ENCODE results near the gene SLC35G3.
A peak's percentile ranks its signal among the peaks of the same experiment; 100 is the strongest.
"Not testable (repeated sequence)": the region's sequence is repeated elsewhere in the genome, so short reads cannot be mapped to it uniquely, and the experiment has no call there.

SLC35G3 gene

GRCh38 chr17:35194001-35194400 lies at the start of gene SLC35G3:
TSS of gene SLC35G3 (minus strand) at chr17:35194393. CDS start at chr17:35194307, 86 bp downstream.
- DNase-seq = not testable (repeated sequence)

- DNase-seq = no peak
These were observed 49.6 kb upstream of the SLC35G3 start for GRCh38 chr17:35243561-35244340.

- peak; percentile 95 for DNase-seq
These were observed 48.8 kb upstream of the SLC35G3 start, which contains the start of gene SLFN5 for GRCh38 chr17:35242805-35243560. TSS of gene SLFN5 (plus strand) at chr17:35243072. CDS start at chr17:35258691, 15,619 bp downstream.

GRCh38 chr17:35242158-35242804 lies 48.1 kb upstream of the SLC35G3 start:
- no peak for DNase-seq

GRCh38 chr17:35241520-35241919 lies 47.3 kb upstream of the SLC35G3 start:
- no peak for DNase-seq

- no peak for DNase-seq
These were observed 46.7 kb upstream of the SLC35G3 start for GRCh38 chr17:35240861-35241260.

- DNase-seq = no peak
These were observed 45.6 kb upstream of the SLC35G3 start for GRCh38 chr17:35239823-35240222.

GRCh38 chr17:35238821-35239220 lies 44.6 kb upstream of the SLC35G3 start:
- no peak for DNase-seq

GRCh38 chr17:35236821-35237220 lies 42.6 kb upstream of the SLC35G3 start:
- no peak for DNase-seq

- DNase-seq = no peak
These were observed 41.7 kb upstream of the SLC35G3 start for GRCh38 chr17:35235917-35236316.

- no peak for DNase-seq
These were observed 41.1 kb upstream of the SLC35G3 start for GRCh38 chr17:35235289-35235688.

- DNase-seq = not testable (repeated sequence)
These were observed 40.1 kb upstream of the SLC35G3 start for GRCh38 chr17:35234315-35234714.

GRCh38 chr17:35229638-35230037 lies 35.4 kb upstream of the SLC35G3 start:
- no peak for DNase-seq

GRCh38 chr17:35227546-35227945 lies 33.4 kb upstream of the SLC35G3 start:
- no peak for DNase-seq

- no peak for DNase-seq
These were observed 30.2 kb upstream of the SLC35G3 start for GRCh38 chr17:35224436-35224835.

GRCh38 chr17:35222452-35222851 lies 28.3 kb upstream of the SLC35G3 start:
- no peak for DNase-seq

GRCh38 chr17:35218915-35219314 lies 24.7 kb upstream of the SLC35G3 start:
- DNase-seq = no peak

- DNase-seq = no peak
These were observed 22.9 kb upstream of the SLC35G3 start for GRCh38 chr17:35217107-35217506.

GRCh38 chr17:35214631-35215273 lies 20.6 kb upstream of the SLC35G3 start:
- DNase-seq = no peak

- DNase-seq = no peak
These were observed 20.0 kb upstream of the SLC35G3 start for GRCh38 chr17:35214192-35214591.

- no peak for DNase-seq
These were observed 19.3 kb upstream of the SLC35G3 start for GRCh38 chr17:35213412-35213940.

GRCh38 chr17:35212668-35213067 lies 18.5 kb upstream of the SLC35G3 start:
- DNase-seq = no peak

GRCh38 chr17:35210741-35211140 lies 16.5 kb upstream of the SLC35G3 start:
- no peak for DNase-seq
